ENCODE results near the gene MSH4.

Gene MSH4

DNA sequence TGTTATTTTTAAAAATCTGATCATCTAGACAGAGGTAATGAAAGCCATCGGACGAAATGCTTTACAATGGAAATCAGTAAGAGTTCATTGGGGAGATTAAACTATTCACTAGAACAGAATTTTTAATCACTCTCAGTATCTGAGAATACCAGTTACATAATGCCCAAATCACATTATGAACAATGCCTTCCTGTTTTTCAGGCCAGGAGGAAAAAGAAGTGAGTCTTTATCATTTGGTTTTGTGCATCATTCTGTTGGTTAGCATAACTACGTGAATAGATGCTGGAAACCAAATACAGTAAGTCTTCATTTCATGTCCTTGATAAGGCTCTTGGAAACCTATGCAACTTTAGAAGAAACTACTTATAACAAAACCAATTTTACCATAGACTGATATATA lies 153.5 kb downstream of the MSH4 start:
- no peak for DNase-seq

DNA sequence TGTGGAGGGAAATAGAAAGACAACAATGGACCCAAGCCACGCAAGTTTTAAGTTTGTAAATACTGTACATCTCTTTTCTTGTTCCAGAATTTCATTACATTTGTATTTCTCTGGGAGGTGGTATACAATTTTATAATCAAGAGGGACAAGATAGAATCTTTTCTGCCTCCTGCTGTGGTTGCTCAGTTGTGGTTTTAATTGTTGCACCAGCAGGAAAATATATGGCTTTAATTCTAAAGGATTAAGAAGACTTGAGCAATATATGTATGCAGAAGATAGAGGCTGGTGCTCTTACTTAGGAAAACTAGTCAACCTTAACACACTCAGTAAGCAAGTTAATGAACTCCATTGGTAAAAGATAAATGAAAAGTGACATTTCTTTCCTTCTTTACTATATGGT lies 155.3 kb downstream of the MSH4 start:
- DNase-seq: no peak

- DNase-seq: no peak
These were observed 156.8 kb downstream of the MSH4 start for GRCh38 chr1:75953461-75953860.

DNA sequence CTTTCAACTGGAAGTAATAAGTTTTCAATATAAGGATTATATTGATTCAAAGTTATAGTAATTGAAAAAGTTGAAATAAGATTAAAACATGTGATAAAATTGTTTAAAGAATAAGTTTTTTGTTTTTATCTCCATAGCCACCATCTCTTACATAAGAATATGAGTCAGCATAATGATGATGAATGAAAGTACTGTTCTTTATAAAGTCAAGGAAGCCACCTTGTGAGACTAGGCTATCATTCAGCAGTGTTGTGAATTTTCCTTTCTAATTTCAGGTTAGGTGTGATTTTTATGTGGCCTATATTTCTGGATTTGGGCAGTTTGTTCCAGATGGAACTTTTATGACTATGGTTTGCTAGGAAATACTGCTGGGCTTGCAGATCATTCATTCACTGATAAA lies 157.9 kb downstream of the MSH4 start:
- DNase-seq: no peak
